LoVo (cell line): ENCODE measurements around the gene PPIL6.
A peak's percentile ranks its signal among the peaks of the same experiment; 100 is the strongest.
"Not testable (repeated sequence)": the region's sequence is repeated elsewhere in the genome, so short reads cannot be mapped to it uniquely, and the experiment has no call there.

Experiments
- DNase-seq: peaks from one replicate; pipeline ENCODE4 v3.0.0-alpha.2; 2016; ENCODE audit warnings: low spot score

PPIL6 gene

DNA sequence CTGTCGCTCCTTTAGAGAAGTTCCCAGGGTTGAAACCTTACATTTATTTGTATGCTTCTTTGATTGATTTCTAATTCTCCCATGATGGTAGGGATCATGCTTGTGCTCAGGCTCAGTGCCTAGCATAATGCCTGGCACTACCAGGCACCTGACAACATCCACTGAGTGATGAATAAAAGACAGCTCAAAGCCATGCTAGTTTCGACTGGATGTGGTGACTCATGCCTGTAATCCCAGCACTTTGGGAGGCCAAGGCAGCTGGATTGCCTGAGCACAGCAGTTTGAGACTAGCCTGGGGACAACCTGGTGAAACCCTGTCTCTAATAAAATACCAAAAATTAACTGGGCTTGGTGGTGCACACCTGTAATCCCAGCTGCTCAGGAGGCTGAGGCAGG lies 46.5 kb downstream of the PPIL6 start:
- no peak for DNase-seq

DNA sequence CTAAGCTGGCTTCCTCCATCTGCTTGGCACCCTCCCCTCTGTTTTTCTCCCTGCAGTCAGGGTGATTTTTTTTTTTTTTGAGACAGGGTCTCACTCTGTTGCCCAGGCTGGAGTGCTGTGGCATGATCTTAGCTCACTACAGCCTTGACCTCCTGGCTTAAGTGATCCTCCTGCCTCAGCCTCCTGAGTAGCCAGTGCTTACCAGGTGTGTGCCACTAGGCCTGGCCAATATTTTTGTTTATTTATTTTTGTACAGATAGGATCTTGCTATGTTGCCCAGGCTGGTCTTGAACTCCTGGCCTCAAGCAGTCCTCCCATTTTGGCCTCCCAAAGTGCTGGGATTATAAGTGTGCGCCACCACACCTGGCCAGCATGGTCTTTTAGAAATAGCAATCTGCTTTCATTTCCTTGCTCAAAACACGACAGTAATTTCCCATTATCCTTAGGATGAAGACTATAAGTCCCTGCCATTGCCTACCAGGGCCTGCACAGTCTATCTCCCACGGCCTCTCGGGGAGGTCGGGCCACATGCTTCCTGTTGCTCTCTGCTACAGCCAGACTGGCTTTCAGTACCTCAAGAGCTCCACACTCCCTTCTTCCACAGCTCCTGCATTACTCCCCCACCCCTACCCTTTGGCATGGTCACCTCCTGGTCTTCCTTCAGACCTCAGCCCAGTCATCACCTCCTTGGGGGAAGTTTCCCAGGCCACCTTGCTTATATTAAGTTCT lies 47.1 kb downstream of the PPIL6 start:
- DNase-seq = no peak

DNA sequence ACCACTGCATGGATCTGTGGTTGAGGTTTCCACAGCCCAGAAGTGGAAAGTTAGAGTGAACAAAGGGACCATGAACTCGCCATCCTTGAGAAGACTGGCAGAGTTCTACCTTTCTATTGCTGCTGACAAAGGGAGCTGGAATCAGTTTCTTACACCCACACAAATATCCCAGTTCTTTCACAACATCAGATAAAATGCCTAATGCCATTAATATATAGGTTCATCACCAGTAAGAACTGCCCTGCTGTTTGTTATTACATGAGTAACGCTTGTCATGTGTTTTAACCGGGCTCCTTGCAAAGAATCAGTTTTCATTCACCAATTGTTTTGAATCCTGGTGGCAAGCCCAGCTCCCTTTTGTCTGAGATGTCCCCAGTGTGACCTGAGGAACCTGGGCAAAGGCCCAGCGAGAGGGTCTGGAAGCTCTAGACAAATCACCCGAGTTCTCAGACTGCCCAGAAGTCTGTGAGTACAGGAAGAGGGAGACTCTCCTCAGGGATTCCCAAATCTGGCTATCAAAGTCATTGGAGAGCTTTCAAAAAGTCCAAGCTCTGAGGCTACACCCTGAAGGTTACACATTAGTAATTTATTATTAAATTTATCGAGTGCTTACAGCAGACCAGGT lies 50.7 kb downstream of the PPIL6 start:
- DNase-seq = no peak

DNA sequence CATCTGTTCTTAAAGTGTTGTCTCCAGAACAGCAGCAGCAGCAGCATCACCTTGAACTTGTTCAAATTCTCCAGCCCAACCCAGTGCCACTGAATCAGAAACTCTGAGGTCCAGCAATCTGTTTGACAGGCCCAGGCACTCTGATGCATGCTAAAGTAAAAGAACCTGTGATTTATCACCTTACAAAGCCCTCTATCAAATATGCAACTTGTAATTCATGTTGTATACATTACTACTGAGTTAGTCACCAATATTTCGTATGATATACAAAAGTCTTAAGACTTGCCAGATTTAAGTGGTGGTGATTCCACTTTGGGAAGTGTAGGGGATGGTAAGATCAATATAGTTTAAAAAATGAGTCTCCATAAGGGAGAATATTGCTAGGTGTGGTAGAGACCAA lies 52.2 kb downstream of the PPIL6 start:
- DNase-seq = no peak

DNA sequence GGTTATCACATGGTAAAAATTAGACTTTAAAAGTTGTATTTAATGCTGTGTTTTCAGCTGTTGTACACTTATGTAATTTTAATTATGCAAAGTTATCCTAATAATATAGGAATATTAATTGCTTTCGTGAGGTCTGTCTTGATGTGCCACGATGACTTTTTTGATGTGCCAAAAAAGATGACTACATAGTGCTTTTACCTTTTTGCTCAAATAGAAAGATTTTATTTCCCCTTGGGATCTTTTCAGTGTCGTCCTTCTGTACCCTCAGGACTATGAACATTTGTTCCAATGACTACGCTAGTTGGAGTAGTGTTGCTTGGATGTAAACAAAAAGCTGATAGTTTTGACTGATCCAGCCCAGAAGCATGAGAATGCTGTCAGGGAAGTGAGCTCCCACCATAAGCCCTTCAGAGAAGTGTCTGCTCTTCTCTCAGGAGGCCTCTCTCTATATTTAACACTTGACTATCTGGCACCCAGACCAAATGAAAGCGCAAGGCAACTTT lies 56.9 kb downstream of the PPIL6 start:
- no peak for DNase-seq

DNA sequence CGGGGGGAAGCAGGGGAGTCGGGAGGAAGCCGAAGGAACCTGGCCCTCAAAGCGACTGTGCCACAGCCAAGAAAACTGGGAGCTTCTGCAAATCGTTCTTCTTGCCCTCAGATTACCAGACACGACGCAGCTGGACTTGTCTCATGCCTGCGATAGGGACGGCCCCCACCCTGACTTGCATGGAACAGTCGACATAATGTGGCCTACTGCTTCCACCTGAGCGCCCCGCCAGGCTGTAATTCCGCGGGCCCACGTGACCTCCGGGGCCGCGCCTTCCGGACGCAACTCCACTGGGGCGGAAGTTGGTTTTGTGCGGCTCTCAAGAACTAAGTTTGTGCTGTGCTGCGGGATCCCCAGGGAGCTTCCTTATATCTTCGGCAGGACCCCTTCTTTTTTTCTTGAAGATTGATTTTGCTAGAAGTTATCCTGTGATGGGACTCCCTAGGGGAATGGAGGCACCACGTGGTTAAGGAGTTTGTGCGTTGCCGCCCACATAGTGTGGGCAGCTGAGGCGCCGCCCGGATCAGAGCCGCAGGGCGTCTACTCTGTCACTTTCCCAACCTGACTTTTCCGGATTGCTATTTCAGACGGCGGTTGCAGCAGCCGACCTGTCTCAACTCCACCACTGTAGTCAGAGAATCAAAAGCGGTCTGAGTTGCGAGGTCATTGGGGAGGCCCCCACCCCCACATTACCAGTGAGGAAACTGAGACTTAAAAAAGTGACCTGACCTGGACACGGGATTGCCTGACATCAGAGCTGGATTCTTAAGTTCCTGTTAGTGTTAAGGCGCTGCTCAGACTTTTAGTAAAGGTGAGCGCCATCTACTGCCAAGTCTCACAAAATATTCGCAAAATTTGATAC lies 57.6 kb downstream of the PPIL6 start:
- DNase-seq = peak; percentile 93

DNA sequence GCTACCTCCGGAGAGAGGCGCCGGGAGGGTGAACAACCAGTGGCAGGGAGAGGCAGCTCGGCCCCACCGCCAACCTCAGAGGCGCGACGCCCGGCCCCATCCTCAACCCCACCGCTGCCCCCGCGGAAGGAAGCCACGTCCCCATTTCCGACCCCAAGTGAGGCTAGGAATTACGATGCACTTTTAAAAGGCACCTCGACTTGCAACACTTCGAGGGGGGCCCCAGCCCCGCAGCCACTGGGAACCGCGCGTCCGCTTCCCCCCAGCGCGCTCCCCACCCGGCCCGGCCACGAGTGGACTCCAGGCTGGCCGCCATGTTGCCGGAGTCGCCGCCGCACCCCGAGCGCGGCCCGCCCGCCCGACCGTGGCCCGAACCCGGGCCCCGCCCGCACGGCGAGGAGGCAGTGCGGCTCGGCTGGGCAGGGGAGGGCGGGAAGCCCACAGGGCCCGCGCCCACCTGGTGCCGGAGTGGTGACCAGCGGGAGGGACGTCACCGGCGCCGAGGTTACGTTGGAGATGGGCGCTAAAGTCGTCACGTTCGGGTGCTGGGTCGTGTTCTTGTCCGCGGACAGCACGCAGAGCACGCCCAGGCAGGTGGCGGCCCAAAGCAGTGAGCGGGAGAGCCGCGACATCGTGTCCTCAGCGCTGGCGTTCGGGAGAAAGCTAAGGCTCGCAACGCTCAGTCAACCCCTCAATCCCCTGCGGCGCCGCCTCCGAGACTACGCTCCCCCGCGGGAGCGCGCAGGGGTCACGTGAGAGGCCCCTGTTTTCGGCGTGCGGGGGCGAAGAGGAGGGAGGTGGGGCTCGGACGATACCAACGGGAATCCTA lies 58.5 kb downstream of the PPIL6 start, which contains the start of gene CD164:
TSS of gene CD164 (minus strand) at position 721 of the 829 bp plus-strand sequence. CDS start at position 632, 89 bp downstream.
- DNase-seq = peak; percentile 91

DNA sequence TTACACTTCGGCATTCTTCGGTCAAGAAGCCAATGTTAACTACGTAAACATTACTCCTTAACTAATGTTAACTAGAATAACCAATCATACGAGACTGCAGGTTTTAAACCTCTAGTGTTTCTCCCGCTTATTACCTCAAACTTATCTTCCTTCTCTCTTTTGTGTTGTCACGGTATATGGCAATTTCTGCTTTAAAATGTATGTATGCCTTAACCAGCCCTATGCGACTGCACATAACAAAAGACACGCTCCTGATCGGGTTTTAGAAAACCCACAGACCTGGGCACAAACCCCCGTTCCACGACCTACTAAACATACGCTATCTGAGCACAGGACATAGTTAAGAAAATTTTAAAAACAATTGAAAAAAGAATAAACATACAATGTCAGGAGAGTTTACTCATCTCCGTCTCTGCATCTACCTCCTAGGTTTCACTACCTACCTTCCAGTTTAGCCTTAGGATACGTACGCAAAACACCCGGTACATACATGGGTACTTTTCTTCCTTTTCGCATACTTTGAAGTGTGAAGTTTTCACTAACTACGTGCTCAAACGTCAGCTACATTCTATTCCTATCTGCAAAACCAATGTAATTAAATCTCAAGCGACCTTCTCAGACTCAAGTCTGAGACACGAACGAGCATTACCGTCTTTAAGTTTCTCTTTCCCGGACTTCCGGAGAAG lies 59.2 kb downstream of the PPIL6 start:
- DNase-seq = no peak

DNA sequence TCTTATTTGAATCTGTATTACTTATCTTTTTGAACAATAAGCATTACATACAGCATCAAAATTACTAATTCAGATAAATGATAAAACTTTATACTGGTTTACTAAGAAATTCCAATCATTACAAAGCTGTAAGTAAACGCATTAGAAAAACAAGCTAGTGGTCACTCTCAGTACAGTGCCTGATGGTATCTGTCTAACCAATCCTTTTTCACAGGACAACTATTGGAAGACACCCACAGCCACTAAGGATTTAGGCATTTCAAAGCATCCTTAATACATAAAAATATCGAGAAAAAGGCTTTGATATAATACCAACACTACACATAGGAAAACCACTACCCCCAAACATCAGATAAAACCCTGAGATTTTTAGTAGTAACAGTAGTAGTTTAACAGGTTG lies 60.7 kb downstream of the PPIL6 start:
- no peak for DNase-seq

DNA sequence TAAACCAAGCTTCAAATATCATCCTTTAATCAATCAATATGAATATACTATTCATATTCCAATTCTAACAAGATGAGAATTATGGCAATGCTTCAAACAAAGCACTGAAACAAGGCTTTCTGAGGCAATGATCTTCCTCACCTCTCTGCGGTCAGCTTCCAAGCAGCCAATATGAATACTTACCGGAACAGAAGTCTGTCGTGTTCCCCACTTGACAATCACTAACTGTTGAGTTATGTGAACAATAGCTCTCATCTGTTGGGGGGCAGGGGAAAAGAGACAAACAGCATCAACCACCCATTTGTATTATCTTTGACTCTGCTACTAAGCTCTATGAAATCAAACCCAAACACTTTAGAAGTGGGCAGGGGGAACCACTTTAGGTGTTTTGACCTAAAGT lies 62.7 kb downstream of the PPIL6 start:
- DNase-seq = no peak

DNA sequence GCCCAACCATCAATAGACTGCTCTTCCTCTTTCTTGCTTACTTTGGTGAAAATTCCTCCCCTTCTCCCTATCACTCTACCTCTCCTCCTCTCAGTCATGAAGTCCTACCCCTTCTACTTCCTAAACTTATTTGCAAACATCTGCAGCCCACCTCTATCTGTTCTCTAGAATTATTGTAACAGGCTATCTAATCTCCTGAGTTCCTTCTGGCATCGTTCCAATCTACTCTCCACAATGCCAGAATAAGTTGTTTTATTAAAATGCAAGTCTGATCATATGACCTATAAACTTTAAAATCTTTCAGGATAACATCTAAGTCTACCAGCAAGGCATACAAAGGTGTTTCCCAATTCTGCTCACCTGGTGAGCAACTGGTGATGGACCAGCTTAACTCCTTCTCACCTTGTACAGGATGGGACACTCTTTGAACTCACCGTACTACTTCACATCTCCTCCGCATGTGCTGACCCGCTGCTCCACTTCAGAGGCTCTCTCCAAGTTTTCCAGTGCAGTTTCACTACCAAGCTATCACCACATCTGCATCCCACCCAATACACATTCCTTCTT lies 66.0 kb downstream of the PPIL6 start:
- no peak for DNase-seq

DNA sequence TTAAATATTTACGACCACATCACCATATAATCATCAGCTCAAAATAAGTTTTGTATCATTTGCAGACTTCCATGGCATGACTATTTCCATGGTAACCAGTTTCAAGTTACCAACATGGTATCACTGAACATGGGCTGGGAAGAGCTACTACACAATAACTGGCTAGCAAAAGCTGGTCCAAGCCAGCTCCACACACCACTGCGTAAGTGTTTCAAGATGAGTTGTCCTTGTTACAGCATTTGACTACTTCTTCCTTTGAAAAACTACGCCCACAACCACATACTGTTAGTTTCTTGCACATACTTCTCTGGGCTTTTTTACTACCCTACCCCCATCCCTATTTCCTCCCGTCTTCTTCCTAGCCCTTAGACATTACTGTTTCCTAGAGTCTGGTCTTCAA lies 66.7 kb downstream of the PPIL6 start:
- DNase-seq = no peak

DNA sequence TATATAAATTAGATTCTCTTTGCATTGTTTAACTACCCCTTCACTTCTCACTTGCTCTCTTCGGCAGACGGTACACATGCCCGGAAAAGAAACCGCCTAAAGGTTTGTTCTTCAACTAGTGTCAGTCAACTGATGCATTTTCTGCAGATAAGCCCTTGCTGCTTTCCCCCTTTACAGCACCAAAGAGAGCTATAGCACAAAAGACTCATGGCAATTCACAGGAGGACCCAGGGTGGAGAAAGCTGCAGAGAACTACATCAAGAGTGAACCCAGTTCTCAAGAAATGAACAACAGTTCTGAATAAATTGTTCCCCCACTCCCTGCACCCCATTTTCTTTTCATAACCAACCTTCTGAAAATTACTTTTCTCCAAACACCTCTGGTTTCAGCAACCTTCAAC lies 67.1 kb downstream of the PPIL6 start:
- DNase-seq = no peak

DNA sequence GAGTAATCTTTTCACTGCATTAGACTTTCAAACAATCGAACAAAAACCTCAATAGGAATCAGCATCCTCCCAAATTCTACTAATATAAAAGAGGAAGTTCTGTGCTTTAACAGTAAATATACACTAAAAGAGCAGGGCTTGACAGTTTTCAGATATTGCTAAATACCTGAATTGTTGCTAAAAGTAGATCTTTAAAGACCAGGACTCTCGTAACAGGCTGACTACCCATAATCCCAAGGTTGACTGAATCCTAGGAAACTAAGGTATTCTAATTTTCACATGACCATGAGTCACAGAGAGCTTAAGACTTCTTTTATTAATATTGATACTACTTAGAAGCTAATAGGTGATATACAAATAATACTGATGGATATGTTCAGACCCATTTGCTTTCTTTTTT lies 68.3 kb downstream of the PPIL6 start:
- no peak for DNase-seq

DNA sequence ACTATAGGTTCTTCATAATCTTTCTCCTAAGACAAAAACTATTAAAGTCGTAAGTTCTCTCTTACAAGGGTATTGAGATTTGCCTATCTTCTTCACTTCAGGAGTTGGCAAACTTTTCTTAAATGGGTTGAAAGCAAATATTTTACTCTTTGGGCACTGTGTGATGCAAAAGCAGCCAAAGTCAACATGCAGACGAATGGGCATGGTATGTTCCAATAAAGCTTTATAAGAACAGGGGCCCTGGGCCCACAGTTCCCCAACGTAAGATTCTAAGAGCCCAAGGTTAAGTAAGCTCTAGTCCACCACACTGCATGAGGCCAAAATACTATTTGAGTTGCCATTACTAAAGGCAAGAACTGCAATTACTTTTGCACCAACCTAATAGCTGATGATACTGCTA lies 69.6 kb downstream of the PPIL6 start:
- DNase-seq = no peak

DNA sequence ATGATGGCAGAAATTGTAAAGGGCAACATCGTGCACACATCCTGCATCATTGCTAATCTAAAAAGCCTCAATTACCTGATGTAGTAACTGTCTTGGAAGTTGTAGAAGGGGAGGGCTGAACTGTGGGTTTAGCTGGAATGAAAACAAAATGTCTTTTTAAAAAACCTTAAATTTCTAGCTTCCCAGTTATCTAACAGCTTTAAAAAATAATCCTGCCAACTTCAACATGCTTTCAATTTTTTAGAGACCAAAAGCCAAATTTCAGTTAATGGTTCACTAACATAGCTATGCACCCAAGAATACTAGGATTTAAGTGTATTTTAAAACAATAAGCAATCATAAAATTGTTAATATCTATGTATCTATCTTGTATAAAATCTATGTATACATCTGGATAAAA lies 70.1 kb downstream of the PPIL6 start:
- no peak for DNase-seq

DNA sequence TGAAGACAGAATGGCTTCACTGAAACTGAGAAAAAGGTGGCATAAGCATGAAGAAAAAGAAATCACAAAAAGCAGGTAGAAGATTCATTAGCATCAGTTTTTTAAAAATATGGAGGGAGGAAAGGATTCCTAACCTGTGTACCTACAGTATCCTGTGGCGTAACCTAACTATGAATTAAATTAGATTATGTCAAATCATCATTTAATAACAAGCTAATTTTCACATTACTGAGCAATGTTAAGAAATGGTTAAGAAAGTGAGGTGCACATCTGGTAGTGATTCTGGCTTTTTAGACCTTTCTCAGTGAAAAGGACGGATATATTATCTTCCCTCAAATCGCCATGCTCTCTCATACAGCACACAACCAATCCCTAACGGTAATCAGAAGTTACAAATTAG lies 70.7 kb downstream of the PPIL6 start:
- DNase-seq = no peak

DNA sequence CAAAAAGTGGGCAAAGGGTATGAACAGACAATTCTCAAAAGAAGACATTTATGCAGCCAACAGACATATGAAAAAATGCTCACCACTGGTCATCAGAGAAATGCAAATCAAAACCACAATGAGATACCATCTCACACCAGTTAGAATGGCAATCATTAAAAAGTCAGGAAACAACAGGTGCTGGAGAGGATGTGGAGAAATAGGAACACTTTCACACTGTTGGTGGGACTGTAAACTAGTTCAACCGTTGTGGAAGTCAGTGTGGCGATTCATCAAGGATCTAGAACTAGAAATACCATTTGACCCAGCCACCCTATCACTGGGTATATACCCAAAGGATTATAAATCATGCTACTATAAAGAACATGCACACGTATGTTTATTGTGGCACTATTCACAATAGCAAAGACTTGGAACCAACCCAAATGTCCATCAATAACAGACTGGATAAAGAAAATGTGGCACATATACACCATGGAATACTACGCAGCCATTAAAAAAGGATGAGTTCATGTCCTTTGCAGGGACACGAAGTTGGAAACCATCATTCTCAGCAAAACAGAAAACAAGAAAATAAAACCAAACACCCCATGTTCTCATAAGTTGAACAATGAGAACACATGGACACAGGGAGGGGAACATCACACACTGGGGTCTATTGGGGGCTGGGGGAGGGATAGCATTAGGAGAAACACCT lies 75.9 kb downstream of the PPIL6 start:
- not testable (repeated sequence) for DNase-seq

DNA sequence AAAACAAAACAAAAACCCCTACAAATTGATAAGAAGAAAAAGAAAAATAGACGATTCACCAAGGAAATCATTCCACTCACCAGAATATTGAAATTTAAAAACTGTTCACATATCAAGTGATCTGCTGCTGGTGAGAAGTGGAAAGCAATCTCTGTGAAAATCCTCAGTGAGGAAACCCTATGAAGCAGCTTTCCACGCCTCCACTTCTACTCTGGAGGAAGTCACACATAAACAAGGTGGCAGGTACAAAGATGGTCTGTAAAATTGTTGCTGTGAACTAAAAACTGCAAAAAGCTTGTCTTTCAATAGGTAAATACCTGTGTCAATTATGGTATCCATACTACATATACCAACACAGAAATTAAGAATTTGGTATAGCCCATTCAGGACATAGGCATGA lies 76.7 kb downstream of the PPIL6 start:
- DNase-seq = no peak
